Measurements from ENCODE around the gene GAD2.

Gene GAD2

DNA sequence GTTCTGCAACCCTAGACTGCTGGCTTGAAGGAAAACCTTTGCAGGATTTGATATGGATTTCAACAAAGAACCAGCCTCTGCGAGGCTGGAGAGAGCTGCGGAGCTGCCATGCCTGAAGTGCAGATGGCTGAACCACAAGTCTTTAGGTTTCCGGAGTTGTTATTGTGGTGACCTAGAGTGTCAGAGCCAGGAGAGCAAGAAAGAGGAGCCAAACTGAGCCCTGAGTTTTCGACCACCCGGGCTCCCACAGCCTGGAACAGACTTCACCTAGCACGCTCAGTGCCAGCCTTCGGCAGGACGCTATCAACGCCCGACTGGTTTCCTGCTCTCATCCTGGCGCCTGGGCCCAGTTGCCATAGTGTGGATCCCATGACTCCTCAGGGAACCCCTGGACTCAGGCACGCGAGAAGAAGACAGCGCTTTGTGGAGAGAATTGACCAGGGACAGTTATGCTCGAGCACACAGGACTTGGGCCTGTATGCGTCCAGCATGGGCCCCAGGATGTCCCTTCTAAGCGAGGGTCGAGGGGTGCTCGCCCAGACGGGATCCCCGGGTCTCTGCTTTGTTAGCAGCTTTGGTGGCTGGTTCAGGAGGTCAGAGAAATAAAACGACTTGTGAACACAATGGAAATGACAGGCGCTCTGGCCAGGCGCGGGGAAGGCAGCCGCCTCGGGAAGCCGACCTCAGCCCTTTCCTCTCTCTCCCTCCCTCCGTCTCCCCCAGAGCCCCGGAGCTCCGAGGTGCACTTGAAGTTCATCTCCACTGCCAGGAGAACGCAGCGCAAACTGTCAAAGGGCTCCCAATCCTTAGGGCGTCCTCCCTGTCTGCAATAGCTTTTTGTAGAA is 1.8 kb upstream of the GAD2 start:
- no peak for ATAC-seq (ENCODE audit: low read depth)
- H3K27me3 Mint-ChIP-seq, result peaks cover 31% of the 10 kb centered on the region

GRCh38 chr10:26215396-26215934 is 1.1 kb upstream of the GAD2 start:
- no peaks in the 10 kb centered on the region for H3K36me3 Mint-ChIP-seq
- no peaks in the 10 kb centered on the region for H3K9me3 Mint-ChIP-seq
- peaks cover 36% of the 10 kb centered on the region for H3K27me3 Mint-ChIP-seq
- H3K27ac Mint-ChIP-seq, result no peak overlapping the region
- DNase-seq (ENCODE audit: low spot score in 2 of 2), result no peak
- peaks cover 11% of the 10 kb centered on the region for H3K4me1 Mint-ChIP-seq
- H3K4me3 Mint-ChIP-seq, result peak overlapping the region; percentile 68
- no peak for ATAC-seq (ENCODE audit: low read depth)

More for the DNA sequence above, 1.8 kb upstream of the GAD2 start:
- H3K9me3 Mint-ChIP-seq, result no peaks in the 10 kb centered on the region
- H3K4me1 Mint-ChIP-seq, result peaks cover 11% of the 10 kb centered on the region
- H3K36me3 Mint-ChIP-seq, result no peaks in the 10 kb centered on the region
- DNase-seq (ENCODE audit: low spot score in 2 of 2), result no peak
- H3K4me3 Mint-ChIP-seq, result peak overlapping the region; percentile 64
- no peak overlapping the region for H3K27ac Mint-ChIP-seq

GRCh38 chr10:26215935-26216584 is 514 bp upstream of the GAD2 start:
- peaks cover 38% of the 10 kb centered on the region for H3K27me3 Mint-ChIP-seq
- peaks cover 11% of the 10 kb centered on the region for H3K4me1 Mint-ChIP-seq
- DNase-seq (ENCODE audit: low spot score in 2 of 2) (no peak), ATAC-seq (ENCODE audit: low read depth) (peak; percentile 26)
- H3K36me3 Mint-ChIP-seq, result no peaks in the 10 kb centered on the region
- no peak overlapping the region for H3K27ac Mint-ChIP-seq
- H3K9me3 Mint-ChIP-seq, result no peaks in the 10 kb centered on the region
- peak overlapping the region; percentile 79 for H3K4me3 Mint-ChIP-seq

GRCh38 chr10:26217396-26218086 is 967 bp downstream of the GAD2 start:
- Mint-ChIP-seq H3K4me3 (no peak overlapping the region), H3K27me3 (peaks cover 47% of the 10 kb centered on the region)
- ATAC-seq (ENCODE audit: low read depth), result no peak

GRCh38 chr10:26219676-26220075 is 3.1 kb downstream of the GAD2 start:
- no peaks in the 10 kb centered on the region for H3K36me3 Mint-ChIP-seq
- ATAC-seq (ENCODE audit: low read depth), result no peak
- H3K27me3 Mint-ChIP-seq, result peaks cover 46% of the 10 kb centered on the region
- H3K4me1 Mint-ChIP-seq, result peaks cover 13% of the 10 kb centered on the region
- no peak for DNase-seq (ENCODE audit: low spot score in 2 of 2)
- no peak overlapping the region for H3K4me3 Mint-ChIP-seq
- H3K9me3 Mint-ChIP-seq, result no peaks in the 10 kb centered on the region
- no peak overlapping the region for H3K27ac Mint-ChIP-seq

More at GRCh38 chr10:26217396-26218086, 967 bp downstream of the GAD2 start:
- DNase-seq (ENCODE audit: low spot score in 2 of 2), result no peak
- peaks cover 13% of the 10 kb centered on the region for H3K4me1 Mint-ChIP-seq
- H3K27ac Mint-ChIP-seq, result no peak overlapping the region
- H3K9me3 Mint-ChIP-seq, result no peaks in the 10 kb centered on the region
- no peaks in the 10 kb centered on the region for H3K36me3 Mint-ChIP-seq

DNA sequence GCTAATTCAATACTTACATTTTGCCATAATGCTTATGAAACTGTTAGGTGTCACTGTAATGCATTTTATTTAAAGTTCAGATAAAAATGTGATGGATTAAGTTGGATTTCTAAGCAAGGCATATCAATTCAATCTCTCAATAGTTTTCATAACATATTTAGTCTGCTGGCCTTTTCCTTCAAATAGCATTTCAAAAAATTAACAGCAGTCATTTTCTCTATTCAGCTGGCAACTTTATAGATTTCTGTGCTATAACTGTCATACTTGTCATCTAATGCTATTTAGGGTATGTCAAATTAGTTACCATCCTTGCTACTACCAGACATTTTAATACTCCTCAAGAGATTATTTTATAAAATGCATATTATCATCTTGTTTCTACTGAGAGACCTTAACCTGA is 4.3 kb downstream of the GAD2 start:
- Mint-ChIP-seq H3K4me1 (peaks cover 10% of the 10 kb centered on the region), H3K36me3 (no peaks in the 10 kb centered on the region), H3K27me3 (peaks cover 46% of the 10 kb centered on the region), H3K4me3 (no peak overlapping the region), H3K27ac (no peak overlapping the region), H3K9me3 (no peaks in the 10 kb centered on the region)
- DNase-seq (ENCODE audit: low spot score in 2 of 2) (no peak), ATAC-seq (ENCODE audit: low read depth) (no peak)

DNA sequence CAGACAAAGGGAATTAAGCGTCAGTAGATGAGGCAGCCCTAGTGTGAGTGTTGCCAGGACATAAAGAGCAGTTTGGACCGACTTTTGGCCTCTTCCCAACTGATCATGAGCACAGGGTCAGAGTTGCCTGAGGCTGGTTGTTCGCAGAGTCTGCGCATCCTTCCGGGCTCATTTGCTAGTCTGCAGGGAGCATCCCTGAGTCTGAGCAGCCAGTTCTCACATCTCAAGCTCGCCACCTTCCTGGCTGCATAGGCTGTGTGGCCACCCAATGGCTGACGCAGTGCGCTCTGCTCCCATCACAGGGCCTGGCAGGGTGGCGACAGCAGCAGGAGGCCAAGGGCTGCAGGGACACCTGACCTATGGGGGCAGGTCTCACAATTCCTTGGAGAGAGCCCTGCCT is 5.0 kb downstream of the GAD2 start:
- Mint-ChIP-seq H3K27ac (no peak overlapping the region), H3K27me3 (peaks cover 43% of the 10 kb centered on the region), H3K4me3 (no peak overlapping the region), H3K4me1 (peaks cover 7% of the 10 kb centered on the region), H3K9me3 (no peaks in the 10 kb centered on the region), H3K36me3 (no peaks in the 10 kb centered on the region)
- DNase-seq (ENCODE audit: low spot score in 2 of 2) (no peak), ATAC-seq (ENCODE audit: low read depth) (no peak)

DNA sequence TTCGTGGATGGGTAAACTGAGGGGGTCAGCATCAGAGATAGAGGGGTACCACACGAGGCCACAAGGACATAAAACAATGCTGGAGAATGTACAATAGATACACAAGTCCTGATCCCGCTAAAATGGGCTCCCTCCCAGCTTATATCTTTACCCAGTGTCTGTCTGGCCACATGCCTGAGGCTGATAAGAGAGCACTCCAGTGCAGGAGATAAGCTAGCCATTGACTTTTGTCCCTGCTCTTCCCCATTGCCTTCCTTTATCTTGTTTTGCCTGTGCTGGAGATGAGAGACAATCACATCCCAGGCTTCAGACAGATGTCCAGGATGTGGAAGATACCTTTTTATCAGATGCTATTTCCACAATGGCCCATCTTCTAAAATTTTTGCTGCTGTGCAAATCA is 6.0 kb downstream of the GAD2 start:
- no peak for DNase-seq (ENCODE audit: low spot score in 2 of 2)
- H3K9me3 Mint-ChIP-seq, result no peaks in the 10 kb centered on the region
- ATAC-seq (ENCODE audit: low read depth), result no peak
- H3K36me3 Mint-ChIP-seq, result no peaks in the 10 kb centered on the region
- H3K4me1 Mint-ChIP-seq, result peaks cover 7% of the 10 kb centered on the region
- peaks cover 34% of the 10 kb centered on the region for H3K27me3 Mint-ChIP-seq
- H3K4me3 Mint-ChIP-seq, result no peak overlapping the region
- no peak overlapping the region for H3K27ac Mint-ChIP-seq

DNA sequence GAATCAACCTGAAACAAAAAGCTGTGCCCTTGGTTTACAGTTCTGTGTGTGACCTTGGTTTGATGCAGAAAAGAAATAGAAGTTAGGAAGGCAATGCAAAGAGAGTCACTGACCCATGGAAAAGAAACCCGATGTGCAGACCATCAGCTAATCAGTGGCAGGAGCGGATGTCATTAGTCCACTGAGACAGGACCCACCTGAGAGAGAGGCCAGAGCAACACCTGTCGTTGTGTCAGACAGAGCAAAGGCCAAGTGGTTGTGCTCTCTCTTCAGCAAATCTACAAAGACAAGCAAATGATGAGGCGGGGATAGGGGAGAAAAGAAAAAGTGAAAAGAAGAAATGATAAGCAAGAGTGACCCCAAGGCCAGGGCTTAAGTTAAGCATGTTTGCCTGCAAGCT is 8.7 kb downstream of the GAD2 start:
- no peak for DNase-seq (ENCODE audit: low spot score in 2 of 2)
- H3K9me3 Mint-ChIP-seq, result no peaks in the 10 kb centered on the region
- H3K27me3 Mint-ChIP-seq, result peaks cover 29% of the 10 kb centered on the region
- no peak for ATAC-seq (ENCODE audit: low read depth)
- H3K4me1 Mint-ChIP-seq, result peaks cover 3% of the 10 kb centered on the region
- H3K27ac Mint-ChIP-seq, result no peak overlapping the region
- no peaks in the 10 kb centered on the region for H3K36me3 Mint-ChIP-seq
- H3K4me3 Mint-ChIP-seq, result no peak overlapping the region

GRCh38 chr10:26227786-26228185 is 11.2 kb downstream of the GAD2 start:
- no peaks in the 10 kb centered on the region for H3K4me1 Mint-ChIP-seq
- H3K27ac Mint-ChIP-seq, result no peak overlapping the region

DNA sequence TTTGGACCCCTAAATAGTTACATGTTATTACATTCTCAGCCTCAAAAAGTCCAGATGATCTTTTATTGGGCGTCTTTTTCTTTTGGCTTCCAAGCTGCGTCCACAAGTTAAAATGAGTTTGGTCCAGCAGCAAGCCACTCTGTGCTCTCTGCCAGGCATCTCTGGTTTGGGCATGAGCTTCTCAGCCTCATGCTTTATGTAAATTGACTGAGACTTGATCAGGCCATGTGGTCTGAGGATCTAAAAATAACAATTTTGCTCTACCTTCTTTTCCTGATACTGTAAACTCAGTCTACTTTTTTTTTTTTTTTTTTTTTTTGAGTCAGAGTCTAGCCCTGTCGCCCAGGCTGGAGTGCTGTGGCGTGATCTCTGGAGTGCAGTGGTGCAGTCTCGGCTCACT is 15.6 kb downstream of the GAD2 start:
- Mint-ChIP-seq H3K27ac (no peak overlapping the region), H3K36me3 (no peaks in the 10 kb centered on the region), H3K4me3 (no peak overlapping the region), H3K4me1 (no peaks in the 10 kb centered on the region), H3K27me3 (peaks cover 14% of the 10 kb centered on the region), H3K9me3 (no peaks in the 10 kb centered on the region)
- ATAC-seq (ENCODE audit: low read depth), result no peak
- DNase-seq (ENCODE audit: low spot score in 2 of 2), result no peak

More at GRCh38 chr10:26227786-26228185, 11.2 kb downstream of the GAD2 start:
- ATAC-seq (ENCODE audit: low read depth) (no peak), DNase-seq (ENCODE audit: low spot score in 2 of 2) (no peak)
- H3K4me3 Mint-ChIP-seq, result no peak overlapping the region
- H3K9me3 Mint-ChIP-seq, result no peaks in the 10 kb centered on the region
- no peaks in the 10 kb centered on the region for H3K36me3 Mint-ChIP-seq
- peaks cover 14% of the 10 kb centered on the region for H3K27me3 Mint-ChIP-seq

DNA sequence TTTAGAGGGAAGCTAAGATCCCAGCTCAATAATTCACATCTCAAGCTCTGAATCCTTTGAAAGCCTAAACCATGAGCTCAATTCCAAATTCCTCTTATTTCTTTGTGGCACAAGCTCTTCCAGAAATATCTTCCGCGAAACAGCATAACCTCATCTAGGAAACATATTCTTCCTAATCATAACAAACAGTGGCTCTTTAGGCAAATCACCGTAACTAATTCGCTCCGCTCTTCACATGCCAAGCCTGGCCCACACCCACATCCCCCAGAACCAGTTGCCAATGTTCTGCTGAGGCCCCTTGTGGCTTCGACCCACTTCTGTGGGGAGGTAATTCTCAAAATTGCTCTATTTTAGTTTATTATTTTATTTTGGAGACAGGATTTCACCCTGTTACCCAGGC is 19.2 kb downstream of the GAD2 start:
- peaks cover 24% of the 10 kb centered on the region for H3K27me3 Mint-ChIP-seq
- no peaks in the 10 kb centered on the region for H3K4me1 Mint-ChIP-seq
- no peak for ATAC-seq (ENCODE audit: low read depth)
- no peaks in the 10 kb centered on the region for H3K36me3 Mint-ChIP-seq
- H3K27ac Mint-ChIP-seq, result no peak overlapping the region
- H3K9me3 Mint-ChIP-seq, result no peaks in the 10 kb centered on the region
- DNase-seq (ENCODE audit: low spot score in 2 of 2), result no peak
- H3K4me3 Mint-ChIP-seq, result no peak overlapping the region

- ATAC-seq (ENCODE audit: low read depth) (no peak), DNase-seq (ENCODE audit: low spot score in 2 of 2) (no peak)
- Mint-ChIP-seq H3K27me3 (peaks cover 26% of the 10 kb centered on the region), H3K27ac (no peak overlapping the region), H3K36me3 (no peaks in the 10 kb centered on the region), H3K4me3 (no peak overlapping the region), H3K4me1 (no peaks in the 10 kb centered on the region), H3K9me3 (no peaks in the 10 kb centered on the region)
Measured at GRCh38 chr10:26238378-26238777, 21.8 kb downstream of the GAD2 start.

Data from memory B cell (primary cell).